GM19035 (cell line): Measurements from ENCODE around the gene PRKCH.
"Not testable (repeated sequence)": the region's sequence is repeated elsewhere in the genome, so short reads cannot be mapped to it uniquely, and the experiment has no call there.

Source experiments
- ATAC-seq: cut with Tn5 transposase; IDR thresholded peaks from one replicate; pipeline ENCODE4 v1.9.1; 2021; ENCODE audit not compliant: unreplicated experiment

PRKCH gene

GRCh38 chr14:61388173-61388975 lies 67.0 kb downstream of the PRKCH start:
- ATAC-seq, result peak; percentile 83

GRCh38 chr14:61388976-61389576 lies 67.7 kb downstream of the PRKCH start:
- peak; percentile 5 for ATAC-seq

GRCh38 chr14:61391119-61391518 lies 69.7 kb downstream of the PRKCH start:
- no peak for ATAC-seq

GRCh38 chr14:61392297-61392696 lies 70.9 kb downstream of the PRKCH start:
- no peak for ATAC-seq

- no peak for ATAC-seq
These were observed 73.2 kb downstream of the PRKCH start for GRCh38 chr14:61394542-61394941.

GRCh38 chr14:61395115-61395725 lies 73.8 kb downstream of the PRKCH start:
- no peak for ATAC-seq

- no peak for ATAC-seq
These were observed 74.9 kb downstream of the PRKCH start for GRCh38 chr14:61396279-61396678.

GRCh38 chr14:61396694-61397093 lies 75.3 kb downstream of the PRKCH start:
- ATAC-seq, result no peak

- ATAC-seq, result no peak
These were observed 76.2 kb downstream of the PRKCH start for GRCh38 chr14:61397615-61398014.

GRCh38 chr14:61398221-61398620 lies 76.8 kb downstream of the PRKCH start:
- ATAC-seq, result no peak

- no peak for ATAC-seq
These were observed 78.0 kb downstream of the PRKCH start for GRCh38 chr14:61399365-61399764.

- ATAC-seq, result no peak
These were observed 80.1 kb downstream of the PRKCH start for GRCh38 chr14:61401461-61401860.

GRCh38 chr14:61403411-61403810 lies 82.0 kb downstream of the PRKCH start:
- no peak for ATAC-seq

- ATAC-seq, result no peak
These were observed 83.3 kb downstream of the PRKCH start for GRCh38 chr14:61404637-61405036.

- no peak for ATAC-seq
These were observed 84.8 kb downstream of the PRKCH start for GRCh38 chr14:61406198-61406597.

- ATAC-seq, result no peak
These were observed 85.3 kb downstream of the PRKCH start for GRCh38 chr14:61406675-61407074.

GRCh38 chr14:61408498-61408897 lies 87.1 kb downstream of the PRKCH start:
- ATAC-seq, result no peak

GRCh38 chr14:61409782-61410181 lies 88.4 kb downstream of the PRKCH start:
- ATAC-seq, result no peak

GRCh38 chr14:61415934-61416333 lies 94.6 kb downstream of the PRKCH start:
- not testable (repeated sequence) for ATAC-seq

GRCh38 chr14:61416591-61416990 lies 95.2 kb downstream of the PRKCH start:
- no peak for ATAC-seq

GRCh38 chr14:61417141-61417540 lies 95.8 kb downstream of the PRKCH start:
- ATAC-seq, result no peak

- ATAC-seq, result no peak
These were observed 96.6 kb downstream of the PRKCH start for GRCh38 chr14:61417883-61418455.
